Endodermal cell (in vitro differentiated cells): ENCODE results near the gene SLC4A4. TPM values are rescaled to one million over a fixed set of nuclear protein-coding genes. Genes with fewer than 3 reads are reported as not detected.

Experiments
- DNase-seq: peaks from one replicate; pipeline ENCODE4 v3.0.0-alpha.2; 2017
- H3K27ac ChIP-seq: 2 replicates; pipeline ENCODE4 v1.5.1; 2013; ENCODE audit warnings: mild to moderate bottlenecking, low read depth, low read length, moderate library complexity
- H3K27me3 ChIP-seq: 2 replicates; pipeline ENCODE4 v1.6.1; 2013; ENCODE audit warnings: mild to moderate bottlenecking, low read length, moderate library complexity; ENCODE audit not compliant: insufficient read depth, control insufficient read depth, poor library complexity, severe bottlenecking
- H3K36me3 ChIP-seq: 2 replicates; pipeline ENCODE4 v1.7.0; 2013; ENCODE audit warnings: mild to moderate bottlenecking, low read length, moderate library complexity; ENCODE audit not compliant: control insufficient read depth, insufficient read depth
- H3K4me1 ChIP-seq: one replicate; pipeline ENCODE4 v1.7.0; 2013; ENCODE audit warnings: low read length; ENCODE audit not compliant: control insufficient read depth, insufficient read depth
- H3K4me3 ChIP-seq: 2 replicates; pipeline ENCODE4 v1.5.1; 2013; ENCODE audit warnings: mild to moderate bottlenecking, low read length, moderate library complexity
- H3K9ac ChIP-seq: 2 replicates; pipeline ENCODE4 v1.6.1; 2013; ENCODE audit warnings: mild to moderate bottlenecking, low read length, moderate library complexity; ENCODE audit not compliant: poor library complexity, severe bottlenecking; ENCODE audit errors: extremely low read depth
- H3K9me3 ChIP-seq: 2 replicates; pipeline ENCODE4 v1.6.1; 2013; ENCODE audit warnings: mild to moderate bottlenecking, low read length, moderate library complexity; ENCODE audit not compliant: control insufficient read depth
- H3K27ac Mint-ChIP-seq: 2 replicates; pipeline ENCODE4 v1.8.0; 2020; ENCODE audit warnings: mixed read lengths
- H3K27me3 Mint-ChIP-seq: 2 replicates; pipeline ENCODE4 v1.8.0; 2021; ENCODE audit warnings: mild to moderate bottlenecking, mixed read lengths; ENCODE audit not compliant: insufficient read depth
- H3K36me3 Mint-ChIP-seq: 2 replicates; pipeline ENCODE4 v1.8.0; 2020; ENCODE audit warnings: low read depth, mixed read lengths
- H3K4me1 Mint-ChIP-seq: 2 replicates; pipeline ENCODE4 v1.8.0; 2020; ENCODE audit warnings: mixed read lengths
- H3K4me3 Mint-ChIP-seq: 2 replicates; pipeline ENCODE4 v1.8.0; 2020; ENCODE audit warnings: mild to moderate bottlenecking, moderate library complexity, mixed read lengths
- H3K9me3 Mint-ChIP-seq: 2 replicates; pipeline ENCODE4 v1.8.0; 2020; ENCODE audit warnings: mild to moderate bottlenecking, mixed read lengths
- CTCF ChIP-seq: fragments of 200-600 bp; sonication (generic); conservative IDR thresholded peaks from 2 replicates; pipeline ENCODE4 v1.5.0; 2021; ENCODE audit warnings: antibody characterized with exemption, mild to moderate bottlenecking
- WGBS, 2 experiments: methylation state at CpG; one replicate each; pipeline versions ENCODE4 v1.1.5 to v1.1.7; 2013; ENCODE audit warnings: missing lambda C conversion rate in 2 of 2, mixed read lengths in 1 of 2; ENCODE audit not compliant: insufficient coverage in 1 of 2, insufficient read length in 1 of 2; 5-methylcytosine and 5-hydroxymethylcytosine counted together
- total RNA-seq, 2 donors: library from RNA; stranded (reverse); fragmentation: NEBNext Ultra II Directional in 1 of 2; extraction: Animal tissue kit (Norgen Biotek cat#: 25700) in 1 of 2; gene quantifications; 2 replicates in 1 of 2; 3 replicates in 1 of 2; pipeline ENCODE4 v1.2.1, GENCODE V29; 2021

SLC4A4 gene
- total RNA-seq, 2 donors from 2014 or later = 3.3 to 3.8 TPM

- H3K9me3 Mint-ChIP-seq = no peaks in the 10 kb centered on the region
- Histone ChIP-seq H3K4me3 (no peak overlapping the region), H3K36me3 (no peaks in the 10 kb centered on the region), H3K27ac (no peak overlapping the region), H3K27me3 (no peaks in the 10 kb centered on the region), H3K9me3 (no peaks in the 10 kb centered on the region), H3K9ac (no peak overlapping the region), H3K4me1 (no peaks in the 10 kb centered on the region)
- H3K36me3 Mint-ChIP-seq = no peaks in the 10 kb centered on the region
- no peaks in the 10 kb centered on the region for H3K27me3 Mint-ChIP-seq
- H3K4me1 Mint-ChIP-seq = no peaks in the 10 kb centered on the region
- H3K27ac Mint-ChIP-seq = no peak overlapping the region
- TF ChIP-seq CTCF = no peak
- H3K4me3 Mint-ChIP-seq = no peak overlapping the region
- DNase-seq = no peak
Observed at GRCh38 chr4:71400810-71401209, 62.0 kb downstream of the SLC4A4 start.

- H3K9ac ChIP-seq = no peak overlapping the region
- no peaks in the 10 kb centered on the region for H3K4me1 ChIP-seq
- no peak for DNase-seq
- no peaks in the 10 kb centered on the region for H3K36me3 Mint-ChIP-seq
- no peak overlapping the region for H3K27ac Mint-ChIP-seq
- H3K4me3 ChIP-seq = no peak overlapping the region
- no peaks in the 10 kb centered on the region for H3K9me3 ChIP-seq
- no peaks in the 10 kb centered on the region for H3K27me3 ChIP-seq
- H3K9me3 Mint-ChIP-seq = no peaks in the 10 kb centered on the region
- TF ChIP-seq CTCF = no peak
- H3K27ac ChIP-seq = no peak overlapping the region
- no peaks in the 10 kb centered on the region for H3K36me3 ChIP-seq
- H3K4me1 Mint-ChIP-seq = no peaks in the 10 kb centered on the region
- no peaks in the 10 kb centered on the region for H3K27me3 Mint-ChIP-seq
- no peak overlapping the region for H3K4me3 Mint-ChIP-seq
Observed at GRCh38 chr4:71402616-71403015, 63.8 kb downstream of the SLC4A4 start.

GRCh38 chr4:71404049-71404448, 65.2 kb downstream of the SLC4A4 start:
- Histone ChIP-seq H3K27ac (no peak overlapping the region), H3K9me3 (peaks cover 8% of the 10 kb centered on the region), H3K27me3 (no peaks in the 10 kb centered on the region), H3K9ac (no peak overlapping the region), H3K4me3 (no peak overlapping the region), H3K4me1 (no peaks in the 10 kb centered on the region), H3K36me3 (no peaks in the 10 kb centered on the region)
- DNase-seq = no peak
- Mint-ChIP-seq H3K4me1 (no peaks in the 10 kb centered on the region), H3K4me3 (no peak overlapping the region), H3K9me3 (peaks cover 9% of the 10 kb centered on the region), H3K36me3 (peaks cover 2% of the 10 kb centered on the region), H3K27ac (no peak overlapping the region), H3K27me3 (no peaks in the 10 kb centered on the region)
- no peak for TF ChIP-seq CTCF
- WGBS, 2 experiments = 96% methylated on average over 1 of the region's 1 CpG; no CpG with 5 or more reads in 1 of the 2 experiments
